HepG2 (cell line): ENCODE results near the gene AMER2.

Source experiments
- CSRNP2 ChIP-seq: sonication (generic); formaldehyde crosslinking; conservative IDR thresholded peaks from 2 replicates; pipeline ENCODE4 v1.8.0; 2022; ENCODE audit warnings: low read depth, missing genetic modification reagents
- HOMEZ ChIP-seq: IDR thresholded peaks from 2 replicates; pipeline ENCODE4 v1.6.1; 2016; ENCODE audit warnings: low read depth
- TAF1 ChIP-seq: sonication (generic); formaldehyde crosslinking; IDR thresholded peaks from 2 replicates; pipeline ENCODE4 v1.4.0; 2020; ENCODE audit warnings: missing genetic modification reagents

- TF ChIP-seq TAF1 (CRISPR knock-in tag): no peak
- no peak for TF ChIP-seq CSRNP2
- no peak for TF ChIP-seq HOMEZ (CRISPR knock-in tag)
These were observed 32.8 kb upstream of the AMER2 start for GRCh38 chr13:25204863-25205262.
